MM.1S (cell line): ENCODE data around the gene ZNF445.

ENCODE experiments used
- CTCF ChIP-seq: fragments of 300-600 bp; sonication (generic); IDR thresholded peaks from 2 replicates; pipeline ENCODE4 v1.5.1; 2016; ENCODE audit warnings: antibody characterized with exemption, low read length, mixed read lengths
- EZH2 ChIP-seq: fragments of 300-600 bp; sonication (generic); optimal IDR thresholded peaks from 2 replicates; pipeline ENCODE3; 2017; ENCODE audit warnings: low read depth, mild to moderate bottlenecking, antibody characterized with exemption, low read length, mixed read lengths
- EZH2phosphoT487 ChIP-seq: fragments of 300-600 bp; sonication (generic); IDR thresholded peaks from 2 replicates; pipeline ENCODE4 v1.6.1; 2018; ENCODE audit warnings: antibody characterized with exemption, low read length

- TF ChIP-seq CTCF, result no peak
- no peak for TF ChIP-seq EZH2
- no peak for TF ChIP-seq EZH2phosphoT487
Observed at GRCh38 chr3:44516230-44516629, 38.8 kb upstream of the ZNF445 start.
